GM13977 (cell line): ENCODE data around the gene NECTIN1.

ENCODE experiments used
- DNase-seq: peaks from one replicate; pipeline ENCODE4 v3.0.0; 2012; ENCODE audit warnings: low spot score
- CTCF ChIP-seq: IDR thresholded peaks from 2 replicates; pipeline ENCODE4 v1.5.1; 2012; ENCODE audit warnings: mild to moderate bottlenecking, control low read depth; ENCODE audit not compliant: insufficient read depth; ENCODE audit errors: extremely low read depth, missing control alignments
- in situ Hi-C: fragments of 300-500 bp; cut with MboI; formaldehyde crosslinking; loops from one replicate; pipeline ENCODE4 v1.12.0; 2022; ENCODE audit warnings: low sequenced_read_pairs, low pct_unique_long_range_greater_than_20kb, mixed read lengths, inconsistent platforms; ENCODE audit not compliant: unreplicated experiment

The NECTIN1 gene

GRCh38 chr11:119635041-119635740, 93.8 kb downstream of the NECTIN1 start:
- no peak for DNase-seq
- TF ChIP-seq CTCF, result no peak
- in situ Hi-C loops, result no loop called here

GRCh38 chr11:119634301-119634700, 94.7 kb downstream of the NECTIN1 start:
- in situ Hi-C loops, result no loop called here
- TF ChIP-seq CTCF, result no peak
- DNase-seq, result no peak

- TF ChIP-seq CTCF, result no peak
- in situ Hi-C loops, result no loop called here
- no peak for DNase-seq
Observed at GRCh38 chr11:119629834-119630624, 99.0 kb downstream of the NECTIN1 start.

DNA sequence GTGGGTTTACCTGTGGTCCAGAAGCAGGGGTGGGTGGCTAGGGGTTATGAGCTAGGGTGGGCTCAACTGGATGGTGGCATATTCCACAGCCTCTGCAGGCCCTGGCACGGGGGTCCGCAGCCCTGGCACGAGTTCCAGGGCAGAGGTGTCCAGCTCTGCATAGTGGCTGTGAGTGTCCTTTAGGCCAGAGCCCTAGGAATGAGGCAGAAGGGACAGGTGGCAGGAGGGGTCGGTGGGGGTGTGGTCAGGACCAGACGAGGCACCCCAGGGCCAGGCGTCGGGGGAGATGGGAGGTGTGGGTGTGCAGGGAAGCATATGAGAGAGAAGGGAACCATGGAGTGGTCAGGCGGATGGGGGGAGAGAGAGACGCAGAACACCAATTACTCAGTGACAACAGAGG, 99.9 kb downstream of the NECTIN1 start:
- in situ Hi-C loops, result no loop called here
- no peak for TF ChIP-seq CTCF
- no peak for DNase-seq

DNA sequence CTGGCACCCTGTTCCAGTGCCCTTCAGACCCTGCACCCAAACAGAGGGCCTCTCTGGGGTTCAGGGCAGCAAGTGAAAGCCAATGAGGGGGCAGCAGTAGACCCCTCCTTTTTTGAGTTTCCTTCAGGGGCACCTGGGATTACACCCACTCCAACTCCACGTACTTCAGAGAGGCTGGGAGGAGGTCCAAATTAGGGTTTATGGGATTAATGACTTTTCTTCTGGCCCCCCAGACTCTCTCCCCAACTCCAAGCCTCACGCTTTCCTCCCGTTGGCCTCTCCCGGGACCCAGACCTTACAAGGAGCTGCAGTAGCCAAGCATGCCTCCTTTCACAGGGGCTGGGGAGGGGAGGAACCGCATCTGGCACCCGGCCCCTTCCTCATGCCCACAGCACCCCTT, 101.7 kb downstream of the NECTIN1 start:
- in situ Hi-C loops, result no loop called here
- DNase-seq, result no peak
- TF ChIP-seq CTCF, result no peak

GRCh38 chr11:119626871-119627270, 102.1 kb downstream of the NECTIN1 start:
- DNase-seq, result no peak
- no peak for TF ChIP-seq CTCF
- in situ Hi-C loops, result no loop called here
